ENCODE measurements around the gene GRIN3A.
"Not testable (repeated sequence)": the region's sequence is repeated elsewhere in the genome, so short reads cannot be mapped to it uniquely, and the experiment has no call there.

Gene GRIN3A

DNA sequence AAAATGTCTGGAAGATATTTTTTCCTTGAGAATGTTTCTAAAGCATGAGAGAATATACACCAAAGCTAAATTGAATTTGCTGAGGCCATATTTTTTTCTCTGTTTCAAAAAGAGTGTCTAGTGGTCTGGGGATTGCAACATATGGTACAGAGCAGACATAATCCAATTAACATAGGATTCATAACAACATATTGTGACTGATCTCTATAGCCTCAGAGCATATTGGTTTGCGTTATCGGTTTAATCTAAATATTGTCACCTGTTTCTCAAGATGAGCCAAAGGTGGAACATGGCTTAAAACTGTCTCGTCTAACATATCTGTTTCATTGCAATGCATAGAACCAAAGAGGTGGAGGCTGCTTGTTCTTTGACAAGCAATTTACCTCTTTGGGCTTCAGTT lies 147.5 kb downstream of the GRIN3A start:
- FAIRE-seq (no peak), DNase-seq (ENCODE audit: insufficient read length, low spot score) (no peak)
- no peak for TF ChIP-seq POLR2A (IDR thresholded peaks at IDR 0.05; ENCODE audit: low read depth, low read length)

GRCh38 chr9:101590074-101590473 lies 148.4 kb downstream of the GRIN3A start:
- not testable (repeated sequence) for DNase-seq (ENCODE audit: insufficient read length, low spot score); FAIRE-seq

DNA sequence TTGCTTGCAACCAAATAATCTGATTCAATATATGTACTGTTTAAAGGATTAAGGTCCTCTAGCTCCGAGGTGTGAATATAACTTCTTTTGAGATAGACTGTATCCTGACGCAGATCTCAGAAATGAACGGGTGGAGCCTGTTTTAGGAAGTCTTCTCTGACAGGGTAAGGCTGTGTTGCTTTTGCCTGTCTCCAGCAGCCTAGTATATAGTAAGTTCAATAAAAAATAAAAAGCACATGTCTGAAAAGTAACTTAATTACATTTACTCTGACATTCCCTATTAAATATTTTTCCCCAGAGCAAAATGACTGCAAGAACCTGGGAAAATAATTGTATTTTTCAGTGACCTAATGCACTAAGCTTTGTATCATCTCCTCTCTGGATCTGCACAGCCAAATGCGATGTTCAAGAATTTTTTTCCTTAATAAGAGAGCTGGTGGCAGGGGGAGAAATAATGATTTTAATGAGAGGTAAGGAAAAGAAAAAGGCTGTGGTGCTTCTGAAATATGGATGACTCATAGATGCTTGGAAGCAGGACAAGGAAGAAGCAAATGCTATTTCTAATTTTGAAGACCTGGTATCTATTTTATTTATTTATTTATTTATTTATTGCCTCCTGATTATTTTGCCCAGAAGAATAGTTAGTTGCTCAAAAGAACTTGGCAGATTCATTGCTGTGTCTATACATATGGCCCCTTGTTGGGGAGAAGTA lies 151.0 kb downstream of the GRIN3A start:
- FAIRE-seq, result no peak
- TF ChIP-seq POLR2AphosphoS5 (IDR thresholded peaks at IDR 0.05; ENCODE audit: low read depth, low read length) (no peak), POU2F2 (IDR thresholded peaks at IDR 0.05; ENCODE audit: low read depth, low read length) (no peak), POLR2A (IDR thresholded peaks at IDR 0.05; ENCODE audit: low read depth, low read length) (no peak), PAX5 (IDR thresholded peaks at IDR 0.05; ENCODE audit: insufficient read depth, low read length, severe bottlenecking) (no peak), SPI1 (IDR thresholded peaks at IDR 0.05; ENCODE audit: low read depth, low read length) (no peak), TAF1 (IDR thresholded peaks at IDR 0.05; ENCODE audit: low read depth, low read length) (no peak)

DNA sequence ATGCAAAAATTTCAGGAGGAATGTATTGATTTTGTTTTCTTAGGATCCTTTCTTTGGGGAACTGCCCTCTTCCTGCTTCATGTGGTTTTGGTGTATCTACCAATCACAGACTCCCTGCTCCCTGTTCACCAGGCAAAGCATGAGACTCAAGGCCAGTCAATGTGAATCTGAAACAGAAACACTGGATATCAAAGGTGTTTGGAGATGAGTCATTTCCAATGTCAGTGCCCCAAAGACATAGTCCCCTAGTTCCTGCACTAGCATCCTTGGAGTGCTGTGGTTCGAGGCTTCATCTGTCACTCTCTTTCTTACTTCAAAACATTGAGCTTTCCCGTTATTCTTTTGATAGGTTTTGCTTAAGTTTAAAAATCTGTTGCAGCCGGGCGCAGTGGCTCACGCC lies 151.8 kb downstream of the GRIN3A start:
- TF ChIP-seq POU2F2 (IDR thresholded peaks at IDR 0.05; ENCODE audit: low read depth, low read length) (no peak), POLR2A (IDR thresholded peaks at IDR 0.05; ENCODE audit: low read depth, low read length) (no peak), TAF1 (IDR thresholded peaks at IDR 0.05; ENCODE audit: low read depth, low read length) (no peak), PAX5 (IDR thresholded peaks at IDR 0.05; ENCODE audit: insufficient read depth, low read length, severe bottlenecking) (no peak), POLR2AphosphoS5 (IDR thresholded peaks at IDR 0.05; ENCODE audit: low read depth, low read length) (no peak), SPI1 (IDR thresholded peaks at IDR 0.05; ENCODE audit: low read depth, low read length) (no peak)
- peak; percentile 51 for FAIRE-seq

More for the DNA sequence above, 151.0 kb downstream of the GRIN3A start:
- DNase-seq (ENCODE audit: insufficient read length, low spot score), result no peak

GRCh38 chr9:101585740-101586139 lies 152.7 kb downstream of the GRIN3A start:
- DNase-seq (ENCODE audit: insufficient read length, low spot score) (no peak), FAIRE-seq (no peak)
- no peak for TF ChIP-seq TAF1 (IDR thresholded peaks at IDR 0.05; ENCODE audit: low read depth, low read length)
- TF ChIP-seq POLR2A (IDR thresholded peaks at IDR 0.05; ENCODE audit: low read depth, low read length), result no peak
- TF ChIP-seq SPI1 (IDR thresholded peaks at IDR 0.05; ENCODE audit: low read depth, low read length), result no peak
- TF ChIP-seq POLR2AphosphoS5 (IDR thresholded peaks at IDR 0.05; ENCODE audit: low read depth, low read length), result no peak
- TF ChIP-seq POU2F2 (IDR thresholded peaks at IDR 0.05; ENCODE audit: low read depth, low read length), result no peak
- no peak for TF ChIP-seq PAX5 (IDR thresholded peaks at IDR 0.05; ENCODE audit: insufficient read depth, low read length, severe bottlenecking)

More for the DNA sequence above, 151.8 kb downstream of the GRIN3A start:
- no peak for DNase-seq (ENCODE audit: insufficient read length, low spot score)

DNA sequence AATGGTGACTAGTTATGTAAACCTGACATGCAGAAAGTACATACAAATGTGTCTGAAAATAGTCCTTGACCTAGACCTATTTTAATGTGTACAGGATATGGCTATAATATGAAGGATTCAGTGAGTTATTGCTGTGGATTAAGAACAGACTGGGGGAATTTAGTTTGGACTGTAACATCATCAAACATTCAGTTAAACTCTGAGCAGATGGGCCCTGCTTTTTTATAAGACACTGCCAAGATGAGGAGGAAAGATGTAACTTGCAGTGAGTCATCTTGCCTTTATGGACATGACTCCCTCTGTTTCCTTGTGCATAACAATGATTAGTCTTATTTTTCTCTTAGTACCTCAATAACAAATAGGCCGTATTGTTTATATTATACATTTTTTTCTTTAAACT lies 155.9 kb downstream of the GRIN3A start:
- DNase-seq (ENCODE audit: insufficient read length, low spot score) (no peak), FAIRE-seq (no peak)
- TF ChIP-seq POLR2A (IDR thresholded peaks at IDR 0.05; ENCODE audit: low read depth, low read length), result no peak
- no peak for TF ChIP-seq TAF1 (IDR thresholded peaks at IDR 0.05; ENCODE audit: low read depth, low read length)
- TF ChIP-seq POU2F2 (IDR thresholded peaks at IDR 0.05; ENCODE audit: low read depth, low read length), result no peak
- TF ChIP-seq PAX5 (IDR thresholded peaks at IDR 0.05; ENCODE audit: insufficient read depth, low read length, severe bottlenecking), result no peak
- TF ChIP-seq SPI1 (IDR thresholded peaks at IDR 0.05; ENCODE audit: low read depth, low read length), result no peak
- no peak for TF ChIP-seq POLR2AphosphoS5 (IDR thresholded peaks at IDR 0.05; ENCODE audit: low read depth, low read length)

- no peak for DNase-seq (ENCODE audit: insufficient read length, low spot score)
- TF ChIP-seq POU2F2 (IDR thresholded peaks at IDR 0.05; ENCODE audit: low read depth, low read length) (no peak), PAX5 (IDR thresholded peaks at IDR 0.05; ENCODE audit: insufficient read depth, low read length, severe bottlenecking) (no peak)
- FAIRE-seq, result no peak
These were observed 158.5 kb downstream of the GRIN3A start for GRCh38 chr9:101579711-101580545.

DNA sequence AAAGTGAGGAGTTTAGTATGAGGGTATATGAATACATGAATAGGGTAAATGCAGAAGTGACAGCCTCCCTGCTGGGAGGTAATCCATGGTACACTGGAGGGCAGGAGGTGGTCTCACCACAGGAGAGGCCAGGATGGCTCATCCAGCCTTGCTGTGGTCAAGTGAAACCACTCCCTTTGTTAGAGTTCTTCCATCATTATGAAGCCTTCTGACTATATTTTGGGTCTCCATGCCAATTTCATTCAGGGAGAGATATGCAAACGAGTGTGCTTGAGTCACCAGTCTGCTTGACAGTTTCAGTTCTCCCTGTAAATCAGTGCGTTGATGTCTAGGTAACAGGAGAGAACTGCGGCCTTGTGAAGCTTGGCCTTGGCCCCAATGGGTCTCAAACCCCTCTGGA lies 160.1 kb downstream of the GRIN3A start:
- TF ChIP-seq POU2F2 (IDR thresholded peaks at IDR 0.05; ENCODE audit: low read depth, low read length) (peak; percentile 71; the same call in 1 of the 2 replicates), PAX5 (IDR thresholded peaks at IDR 0.05; ENCODE audit: insufficient read depth, low read length, severe bottlenecking) (no peak), SPI1 (IDR thresholded peaks at IDR 0.05; ENCODE audit: low read depth, low read length) (peak; percentile 78)
- FAIRE-seq, result no peak
- no peak for DNase-seq (ENCODE audit: insufficient read length, low spot score)

GRCh38 chr9:101574731-101575333 lies 163.6 kb downstream of the GRIN3A start:
- DNase-seq (ENCODE audit: insufficient read length, low spot score), result no peak
- FAIRE-seq, result no peak
- no peak for TF ChIP-seq TAF1 (IDR thresholded peaks at IDR 0.05; ENCODE audit: low read depth, low read length)
- TF ChIP-seq POLR2A (IDR thresholded peaks at IDR 0.05; ENCODE audit: low read depth, low read length), result no peak
- no peak for TF ChIP-seq POU2F2 (IDR thresholded peaks at IDR 0.05; ENCODE audit: low read depth, low read length)
- no peak for TF ChIP-seq POLR2AphosphoS5 (IDR thresholded peaks at IDR 0.05; ENCODE audit: low read depth, low read length)
- no peak for TF ChIP-seq SPI1 (IDR thresholded peaks at IDR 0.05; ENCODE audit: low read depth, low read length)
- no peak for TF ChIP-seq PAX5 (IDR thresholded peaks at IDR 0.05; ENCODE audit: insufficient read depth, low read length, severe bottlenecking)

- DNase-seq (ENCODE audit: insufficient read length, low spot score), result no peak
- no peak for FAIRE-seq
- TF ChIP-seq POLR2AphosphoS5 (IDR thresholded peaks at IDR 0.05; ENCODE audit: low read depth, low read length), result no peak
These were observed 166.1 kb downstream of the GRIN3A start for GRCh38 chr9:101572316-101572715.
